Endodermal cell (in vitro differentiated cells): ENCODE data around the gene SLC13A3. TPM values are rescaled to one million over a fixed set of nuclear protein-coding genes. Genes with fewer than 3 reads are reported as not detected.

Experiments used
- DNase-seq: peaks from one replicate; pipeline ENCODE4 v3.0.0-alpha.2; 2017
- H3K27ac ChIP-seq: 2 replicates; pipeline ENCODE4 v1.5.1; 2013; ENCODE audit warnings: mild to moderate bottlenecking, low read depth, low read length, moderate library complexity
- H3K27me3 ChIP-seq: 2 replicates; pipeline ENCODE4 v1.6.1; 2013; ENCODE audit warnings: mild to moderate bottlenecking, low read length, moderate library complexity; ENCODE audit not compliant: insufficient read depth, control insufficient read depth, poor library complexity, severe bottlenecking
- H3K36me3 ChIP-seq: 2 replicates; pipeline ENCODE4 v1.7.0; 2013; ENCODE audit warnings: mild to moderate bottlenecking, low read length, moderate library complexity; ENCODE audit not compliant: control insufficient read depth, insufficient read depth
- H3K4me1 ChIP-seq: one replicate; pipeline ENCODE4 v1.7.0; 2013; ENCODE audit warnings: low read length; ENCODE audit not compliant: control insufficient read depth, insufficient read depth
- H3K4me3 ChIP-seq: 2 replicates; pipeline ENCODE4 v1.5.1; 2013; ENCODE audit warnings: mild to moderate bottlenecking, low read length, moderate library complexity
- H3K9ac ChIP-seq: 2 replicates; pipeline ENCODE4 v1.6.1; 2013; ENCODE audit warnings: mild to moderate bottlenecking, low read length, moderate library complexity; ENCODE audit not compliant: poor library complexity, severe bottlenecking; ENCODE audit errors: extremely low read depth
- H3K9me3 ChIP-seq: 2 replicates; pipeline ENCODE4 v1.6.1; 2013; ENCODE audit warnings: mild to moderate bottlenecking, low read length, moderate library complexity; ENCODE audit not compliant: control insufficient read depth
- H3K27ac Mint-ChIP-seq: 2 replicates; pipeline ENCODE4 v1.8.0; 2020; ENCODE audit warnings: mixed read lengths
- H3K27me3 Mint-ChIP-seq: 2 replicates; pipeline ENCODE4 v1.8.0; 2021; ENCODE audit warnings: mild to moderate bottlenecking, mixed read lengths; ENCODE audit not compliant: insufficient read depth
- H3K36me3 Mint-ChIP-seq: 2 replicates; pipeline ENCODE4 v1.8.0; 2020; ENCODE audit warnings: low read depth, mixed read lengths
- H3K4me1 Mint-ChIP-seq: 2 replicates; pipeline ENCODE4 v1.8.0; 2020; ENCODE audit warnings: mixed read lengths
- H3K4me3 Mint-ChIP-seq: 2 replicates; pipeline ENCODE4 v1.8.0; 2020; ENCODE audit warnings: mild to moderate bottlenecking, moderate library complexity, mixed read lengths
- H3K9me3 Mint-ChIP-seq: 2 replicates; pipeline ENCODE4 v1.8.0; 2020; ENCODE audit warnings: mild to moderate bottlenecking, mixed read lengths
- CTCF ChIP-seq: fragments of 200-600 bp; sonication (generic); conservative IDR thresholded peaks from 2 replicates; pipeline ENCODE4 v1.5.0; 2021; ENCODE audit warnings: antibody characterized with exemption, mild to moderate bottlenecking
- WGBS, 2 experiments: methylation state at CpG; one replicate each; pipeline versions ENCODE4 v1.1.5 to v1.1.7; 2013; ENCODE audit warnings: missing lambda C conversion rate in 2 of 2, mixed read lengths in 1 of 2; ENCODE audit not compliant: insufficient coverage in 1 of 2, insufficient read length in 1 of 2; 5-methylcytosine and 5-hydroxymethylcytosine counted together
- total RNA-seq, 2 donors: library from RNA; stranded (reverse); fragmentation: NEBNext Ultra II Directional in 1 of 2; extraction: Animal tissue kit (Norgen Biotek cat#: 25700) in 1 of 2; gene quantifications; 2 replicates in 1 of 2; 3 replicates in 1 of 2; pipeline ENCODE4 v1.2.1, GENCODE V29; 2021

The SLC13A3 gene
- total RNA-seq, 2 donors from 2014 or later, result 7.3 to 9.0 TPM

GRCh38 chr20:46683011-46683667 lies 31.9 kb upstream of the SLC13A3 start:
- H3K27ac ChIP-seq, result no peak overlapping the region
- Mint-ChIP-seq H3K9me3 (peaks cover 10% of the 10 kb centered on the region), H3K27me3 (no peaks in the 10 kb centered on the region), H3K36me3 (peaks cover 24% of the 10 kb centered on the region), H3K4me3 (peak overlapping the region; percentile 56), H3K4me1 (peaks cover 28% of the 10 kb centered on the region), H3K27ac (no peak overlapping the region)
- no peak for DNase-seq
- H3K36me3 ChIP-seq, result peaks cover 28% of the 10 kb centered on the region
- no peak for TF ChIP-seq CTCF
- no peaks in the 10 kb centered on the region for H3K4me1 ChIP-seq
- peaks cover 10% of the 10 kb centered on the region for H3K9me3 ChIP-seq
- no peaks in the 10 kb centered on the region for H3K27me3 ChIP-seq
- H3K9ac ChIP-seq, result no peak overlapping the region
- 89 to 90% methylated on average over 6 to 12 of the region's 12 CpGs for WGBS, 2 experiments
- H3K4me3 ChIP-seq, result peak overlapping the region; percentile 67

- Mint-ChIP-seq H3K27me3 (no peaks in the 10 kb centered on the region), H3K4me1 (peaks cover 25% of the 10 kb centered on the region), H3K9me3 (peaks cover 10% of the 10 kb centered on the region), H3K27ac (no peak overlapping the region), H3K36me3 (peaks cover 24% of the 10 kb centered on the region), H3K4me3 (no peak overlapping the region)
- Histone ChIP-seq H3K27me3 (no peaks in the 10 kb centered on the region), H3K27ac (no peak overlapping the region), H3K36me3 (peaks cover 28% of the 10 kb centered on the region), H3K9ac (no peak overlapping the region), H3K4me1 (no peaks in the 10 kb centered on the region), H3K4me3 (no peak overlapping the region), H3K9me3 (peaks cover 10% of the 10 kb centered on the region)
- no peak for TF ChIP-seq CTCF
- DNase-seq, result peak; percentile 61
- WGBS, 2 experiments, result 85 to 89% methylated on average over 8 to 9 of the region's 9 CpGs
Observed at GRCh38 chr20:46682063-46682821, 31.0 kb upstream of the SLC13A3 start.

- H3K4me3 Mint-ChIP-seq, result no peak overlapping the region
- H3K27me3 Mint-ChIP-seq, result no peaks in the 10 kb centered on the region
- TF ChIP-seq CTCF, result peak; percentile 89
- Histone ChIP-seq H3K4me1 (no peaks in the 10 kb centered on the region), H3K9ac (no peak overlapping the region), H3K4me3 (no peak overlapping the region), H3K27ac (no peak overlapping the region), H3K9me3 (peaks cover 10% of the 10 kb centered on the region), H3K36me3 (peaks cover 18% of the 10 kb centered on the region), H3K27me3 (no peaks in the 10 kb centered on the region)
- peaks cover 16% of the 10 kb centered on the region for H3K36me3 Mint-ChIP-seq
- DNase-seq, result peak; percentile 93
- 54 to 58% methylated on average over 6 to 14 of the region's 14 CpGs for WGBS, 2 experiments
- H3K9me3 Mint-ChIP-seq, result peaks cover 10% of the 10 kb centered on the region
- no peak overlapping the region for H3K27ac Mint-ChIP-seq
- H3K4me1 Mint-ChIP-seq, result peaks cover 25% of the 10 kb centered on the region
Observed at GRCh38 chr20:46681032-46681854, 30.0 kb upstream of the SLC13A3 start.
